SHP77 (cell line): ENCODE data around the gene TMEM178B.

ENCODE experiments used
- DNase-seq, 2 experiments: peaks; one replicate each; lab custom pipeline; 2025; lab: John Stamatoyannopoulos, UW

The TMEM178B gene

DNA sequence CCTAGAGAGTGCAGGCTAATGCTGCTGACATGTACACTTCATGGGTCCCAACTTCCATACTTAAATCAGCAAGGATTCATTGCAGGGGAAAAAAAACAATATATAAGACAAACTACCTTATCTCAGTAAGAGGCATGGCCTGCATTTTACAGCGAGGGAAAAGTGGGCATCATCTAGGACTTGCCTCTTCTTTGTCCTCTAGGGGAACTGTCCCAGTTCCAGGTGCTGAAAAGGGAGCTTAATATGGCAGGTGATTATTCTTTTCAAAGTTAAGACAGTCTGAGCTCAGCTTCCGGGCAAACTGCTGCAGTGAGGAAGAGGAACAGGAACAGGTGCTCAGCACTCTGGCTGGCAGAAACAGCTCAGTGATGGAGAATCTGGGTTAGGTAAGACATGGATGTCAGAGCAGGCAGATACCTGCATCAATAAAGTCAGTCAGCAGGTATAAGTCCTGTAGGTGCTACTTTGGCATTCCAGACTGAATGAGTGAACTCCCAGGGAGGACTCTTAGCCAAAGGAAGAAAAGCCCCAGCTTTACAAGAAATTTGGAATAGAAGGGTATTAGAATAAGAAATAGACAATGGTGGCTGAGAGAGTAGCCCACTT lies 147.2 kb downstream of the TMEM178B start:
- DNase-seq = no peak

DNA sequence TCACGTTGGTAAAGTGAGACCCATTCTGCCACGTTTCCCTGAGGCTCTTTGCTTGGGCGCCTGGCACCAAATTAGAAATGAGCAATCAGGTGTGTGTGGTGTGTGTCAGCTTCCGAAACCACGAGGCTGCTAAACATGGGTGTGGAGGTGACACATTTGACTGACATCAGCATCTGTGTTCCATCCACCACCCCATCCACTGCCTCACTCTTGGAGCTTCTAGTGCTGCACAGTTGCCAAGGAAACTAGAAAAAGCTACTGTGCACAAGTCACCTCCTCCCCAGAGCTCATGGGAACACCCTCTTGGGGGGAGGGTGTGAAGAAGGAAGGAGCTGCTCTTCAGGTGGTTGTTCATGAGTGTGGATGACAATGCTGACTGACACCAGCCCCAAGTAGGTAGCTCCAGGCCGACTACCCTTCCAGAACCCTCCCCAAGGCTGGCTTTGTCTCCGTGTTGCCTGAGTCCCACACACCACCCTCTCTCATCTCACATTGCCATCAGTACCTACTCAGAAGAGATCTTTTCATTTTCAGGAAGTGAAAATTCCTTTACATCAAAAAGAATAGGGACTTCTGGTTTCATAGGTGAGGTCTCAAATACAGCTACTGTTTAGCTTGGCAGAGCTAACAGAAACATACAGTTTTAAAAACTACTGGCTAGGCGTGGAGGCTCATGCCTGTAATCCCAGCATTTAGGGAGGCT lies 152.2 kb downstream of the TMEM178B start:
- no peak for DNase-seq

DNA sequence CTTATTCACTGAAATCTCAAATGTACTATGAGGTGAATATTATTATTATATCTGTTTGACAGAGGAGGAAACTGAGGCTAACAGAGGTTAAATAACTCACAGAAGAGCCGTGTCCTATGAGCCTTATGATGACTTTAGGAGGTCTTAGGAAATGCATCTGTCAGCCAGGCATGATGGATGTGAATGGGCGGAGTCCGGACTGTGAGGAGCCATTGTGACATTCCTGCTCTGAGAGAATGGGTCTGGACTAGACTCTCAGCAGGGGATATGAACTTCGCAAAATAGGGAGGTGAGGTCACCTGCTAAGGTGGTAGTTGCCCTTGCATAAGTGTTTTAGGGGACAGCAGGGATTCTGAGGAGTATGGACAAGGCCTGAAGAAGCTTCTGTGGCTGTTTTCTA lies 153.6 kb downstream of the TMEM178B start:
- DNase-seq = no peak

DNA sequence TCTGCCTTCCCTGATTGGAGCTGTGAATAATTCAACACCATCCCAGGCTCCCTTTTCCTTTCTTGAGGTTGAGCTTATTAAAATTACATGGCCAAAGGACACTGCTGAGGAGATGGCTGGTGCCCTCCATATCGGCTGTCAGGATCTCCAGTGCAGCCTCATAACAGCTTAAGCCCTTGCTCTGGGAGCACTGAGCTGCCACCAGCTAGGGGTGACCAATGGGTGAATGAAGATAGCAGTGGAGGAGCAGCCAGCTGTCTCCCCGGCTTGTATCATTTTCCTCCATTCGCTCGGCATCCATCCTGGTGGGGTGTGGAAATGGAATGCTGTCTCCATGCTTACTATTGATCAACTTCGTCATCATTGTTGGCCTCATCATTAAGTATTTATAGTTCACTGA lies 154.6 kb downstream of the TMEM178B start:
- DNase-seq = no peak

DNA sequence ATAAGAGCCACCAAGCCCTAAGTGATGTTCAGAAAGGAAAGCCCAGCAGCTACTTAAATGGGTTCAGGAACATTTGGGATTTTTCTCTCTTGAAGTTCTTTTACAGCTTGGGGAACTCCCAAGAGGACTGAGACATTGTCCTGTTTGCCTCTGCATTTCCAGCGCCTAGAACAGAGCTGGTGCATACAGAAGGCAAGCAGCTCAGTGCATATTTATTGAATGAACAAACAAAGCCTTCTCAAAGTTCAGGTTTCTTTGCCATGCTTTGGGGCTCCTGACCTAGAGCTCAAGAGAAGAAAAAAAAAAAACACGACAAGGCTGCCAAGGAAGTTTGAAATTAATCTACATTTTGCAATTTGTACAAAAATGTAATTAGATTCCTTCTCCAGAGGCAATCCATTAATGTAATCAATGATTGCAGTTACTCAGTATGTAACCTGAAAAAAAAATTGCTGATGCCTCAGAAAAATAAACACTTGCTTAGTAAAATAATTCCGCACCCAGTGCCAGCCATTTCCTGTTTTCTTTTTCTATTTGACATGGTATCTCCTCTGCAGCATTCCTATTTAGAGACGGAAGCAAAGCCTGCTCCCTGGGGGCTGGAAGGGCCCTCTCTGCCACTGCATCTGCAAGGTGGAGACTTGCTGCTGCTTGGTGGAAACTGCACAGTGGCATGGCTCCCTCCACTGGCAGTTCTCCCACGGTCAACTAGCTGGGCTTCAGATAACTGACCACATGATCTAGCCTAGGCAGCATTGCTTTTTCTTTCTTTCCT lies 157.3 kb downstream of the TMEM178B start:
- DNase-seq = no peak

DNA sequence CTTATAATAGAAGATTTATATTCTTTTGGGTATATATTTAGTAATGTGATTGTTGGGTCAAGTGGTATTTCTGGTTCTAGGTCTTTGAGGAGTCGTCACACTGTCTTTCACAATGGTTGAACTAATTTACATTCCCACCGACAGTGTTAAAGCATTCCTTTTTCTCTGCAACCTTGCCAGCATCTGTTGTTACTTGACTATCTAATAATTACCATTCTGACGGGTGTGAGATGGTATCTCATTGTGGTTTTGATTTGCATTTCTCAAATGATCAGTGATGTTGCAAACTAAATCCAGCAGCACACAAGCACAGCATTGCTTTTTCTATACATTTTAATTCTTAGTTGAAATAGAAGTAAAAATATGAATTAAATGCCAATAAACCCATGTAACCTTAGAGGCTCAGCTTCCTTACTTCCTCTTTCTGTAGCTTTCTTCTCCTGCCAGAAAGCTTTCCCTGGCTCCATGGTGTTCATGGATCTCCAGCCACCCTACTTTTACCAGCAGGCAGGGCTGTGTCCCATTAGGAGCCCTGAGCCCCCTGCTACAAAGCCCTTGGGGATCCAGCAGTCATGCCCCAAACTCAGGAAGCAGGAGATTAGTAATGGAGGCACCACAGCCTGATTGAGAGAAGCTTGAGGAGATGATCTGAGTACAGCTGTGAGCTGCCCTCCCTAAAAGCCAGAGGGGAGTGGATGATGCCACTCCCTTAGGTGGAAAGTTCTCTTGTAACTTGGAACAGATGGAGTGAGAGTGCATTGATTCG lies 158.6 kb downstream of the TMEM178B start:
- no peak for DNase-seq

DNA sequence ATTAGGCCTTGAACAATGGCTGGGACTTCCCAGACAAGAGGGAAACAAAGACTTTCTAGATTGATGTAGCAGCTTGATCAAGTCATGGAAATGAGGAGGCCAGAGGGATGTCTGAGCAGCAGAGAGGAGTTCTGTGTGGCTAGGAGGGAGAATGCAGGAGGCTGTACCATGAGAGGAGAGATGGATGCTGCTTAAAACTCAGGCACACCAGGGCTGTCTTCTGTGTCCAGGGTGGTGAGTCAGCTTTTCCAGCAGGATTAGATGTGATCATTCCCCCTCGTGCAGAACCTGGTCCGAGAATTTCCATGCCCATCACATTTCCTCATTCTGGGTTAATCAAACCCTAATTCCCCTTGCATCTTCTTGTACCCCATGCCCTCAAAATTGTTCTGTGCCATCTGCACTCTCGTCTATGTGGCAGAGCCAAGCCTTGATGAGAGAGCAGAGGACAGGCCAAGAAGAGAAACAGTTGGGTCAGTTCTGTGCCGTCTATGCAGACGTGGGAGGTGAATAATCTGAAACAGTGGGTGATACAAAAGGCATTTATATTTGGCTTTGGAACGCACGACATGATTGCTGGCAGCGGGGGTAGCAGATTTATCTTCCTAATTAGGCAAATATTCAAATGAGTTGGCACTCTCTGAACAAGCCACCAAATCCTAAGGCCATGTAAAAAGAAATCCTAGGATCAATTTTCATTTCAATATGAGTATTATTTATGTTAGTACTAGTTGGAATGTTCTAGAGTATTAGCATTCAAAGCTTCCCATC lies 160.7 kb downstream of the TMEM178B start:
- no peak for DNase-seq

DNA sequence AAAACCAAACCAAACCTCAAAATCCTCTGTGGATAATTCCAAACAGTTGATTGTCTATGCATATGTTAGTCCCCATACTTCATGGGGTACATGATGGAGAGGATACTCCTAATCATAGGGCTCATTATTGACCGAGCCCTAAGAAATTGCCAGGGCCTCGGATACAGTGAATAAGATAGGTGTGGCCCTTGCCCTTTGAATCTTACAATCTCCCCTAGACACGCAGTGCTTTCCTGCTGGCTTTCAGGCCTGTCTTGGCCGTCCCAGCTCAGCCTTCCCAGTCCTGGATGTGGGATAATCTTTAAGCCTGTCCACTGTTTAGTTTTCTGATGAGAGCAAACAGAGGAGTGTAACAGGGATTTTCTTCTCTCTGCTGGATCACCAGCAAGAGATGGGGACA lies 161.8 kb downstream of the TMEM178B start:
- no peak for DNase-seq

DNA sequence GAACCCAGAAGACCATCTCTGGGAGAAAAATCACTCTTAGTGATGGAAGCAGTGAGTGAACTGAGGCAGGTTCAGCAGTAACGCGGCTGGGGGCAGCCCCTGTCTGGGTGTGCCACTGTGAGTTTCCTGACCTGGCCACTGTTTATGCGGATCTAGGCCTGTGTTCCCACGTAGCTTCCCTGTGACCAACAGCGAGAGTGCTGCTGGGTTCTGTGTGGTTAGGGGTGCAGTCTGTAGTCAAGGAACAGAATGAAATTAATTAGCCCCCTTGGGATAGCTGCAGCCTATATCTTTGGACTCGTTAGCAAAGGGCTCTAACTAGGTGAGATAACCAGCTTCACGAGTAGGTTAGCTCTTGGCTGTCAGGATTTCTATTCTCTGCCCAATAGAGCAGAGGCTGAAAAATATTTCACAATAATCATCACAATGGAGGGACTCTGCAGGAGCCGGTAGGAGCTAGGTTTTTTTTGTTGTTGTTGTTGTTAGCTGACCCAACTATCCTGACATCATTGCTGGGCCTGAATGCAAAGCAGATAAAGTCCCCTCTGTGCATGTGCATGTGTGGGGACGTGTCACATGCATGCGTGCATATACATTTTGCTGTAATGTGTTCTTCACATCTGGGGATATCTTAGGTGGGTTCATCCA lies 164.9 kb downstream of the TMEM178B start:
- no peak for DNase-seq

DNA sequence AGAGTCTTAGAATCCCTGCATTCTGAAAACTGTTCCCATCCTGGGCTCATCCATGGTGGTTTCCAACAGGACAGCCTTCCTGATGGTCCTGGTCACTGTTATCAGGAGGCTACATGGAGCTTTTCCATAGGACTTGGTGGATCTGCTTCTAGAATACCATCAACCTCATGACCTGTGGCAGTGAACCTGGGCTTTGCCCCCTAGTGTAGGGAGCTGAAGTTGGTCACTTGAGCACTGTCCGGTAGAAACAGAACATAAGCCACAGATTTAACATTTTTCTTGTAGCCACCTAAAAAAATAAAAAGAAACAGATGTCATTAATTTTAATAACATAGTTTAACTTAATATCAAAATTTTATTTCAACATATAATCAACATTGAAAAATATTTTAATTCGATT lies 165.8 kb downstream of the TMEM178B start:
- no peak for DNase-seq

DNA sequence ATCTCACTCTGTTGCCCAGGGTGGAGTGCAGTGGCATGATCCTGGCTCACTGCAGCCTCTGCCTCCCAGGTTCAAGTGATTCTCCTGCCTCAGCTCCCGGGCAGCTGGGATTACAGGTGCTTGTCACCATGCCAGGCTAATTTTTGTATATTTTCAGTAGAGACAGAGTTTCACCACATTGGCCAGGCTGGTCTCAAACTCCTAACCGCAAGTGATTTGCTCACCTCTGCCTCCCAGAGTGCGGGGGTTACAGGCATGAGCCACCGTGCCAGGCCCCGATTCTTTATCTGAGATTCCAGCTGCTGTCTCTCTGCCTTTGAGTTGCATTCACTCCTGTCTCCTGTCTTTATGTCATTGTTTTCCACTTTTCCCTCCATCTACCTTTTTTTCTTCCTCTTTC lies 168.7 kb downstream of the TMEM178B start:
- no peak for DNase-seq

DNA sequence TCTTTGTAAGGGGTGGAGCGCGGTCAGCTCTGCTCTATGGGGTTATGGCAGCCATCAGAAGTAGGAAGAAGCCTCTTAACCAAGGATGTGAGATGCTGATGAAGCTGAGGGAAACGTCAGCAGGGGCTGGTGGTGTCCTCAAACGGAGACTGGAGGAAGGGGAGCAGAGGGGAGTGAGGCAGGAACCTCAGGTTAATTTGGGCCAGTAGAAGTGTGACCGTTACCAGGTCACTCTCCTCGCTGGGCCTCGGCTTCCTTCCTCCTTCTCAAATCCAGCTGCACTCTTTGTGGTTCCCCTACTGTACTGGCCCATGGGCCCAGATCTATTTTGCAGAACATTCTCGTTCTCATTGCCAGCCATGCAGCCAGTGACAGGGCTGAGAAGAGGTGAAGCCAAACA lies 169.5 kb downstream of the TMEM178B start:
- no peak for DNase-seq

DNA sequence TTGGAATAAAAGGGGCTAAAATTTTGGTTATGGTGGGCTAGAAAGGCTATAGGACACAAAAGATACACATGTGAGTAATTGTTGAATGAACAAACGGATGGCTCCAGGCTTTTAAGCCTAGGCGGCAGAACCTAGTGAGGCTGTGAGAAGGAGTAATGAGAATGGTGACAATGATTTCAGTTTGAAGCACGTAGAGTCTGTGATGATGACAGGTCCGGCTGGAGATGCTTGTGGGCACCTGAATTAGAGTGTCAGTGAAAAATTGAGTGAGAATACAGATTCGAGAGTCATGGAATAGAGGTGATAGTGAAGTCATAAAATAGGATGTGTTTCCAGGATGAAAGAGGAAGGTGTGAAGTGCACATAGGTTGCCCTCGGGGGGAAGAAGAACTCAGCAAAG lies 170.6 kb downstream of the TMEM178B start:
- no peak for DNase-seq

DNA sequence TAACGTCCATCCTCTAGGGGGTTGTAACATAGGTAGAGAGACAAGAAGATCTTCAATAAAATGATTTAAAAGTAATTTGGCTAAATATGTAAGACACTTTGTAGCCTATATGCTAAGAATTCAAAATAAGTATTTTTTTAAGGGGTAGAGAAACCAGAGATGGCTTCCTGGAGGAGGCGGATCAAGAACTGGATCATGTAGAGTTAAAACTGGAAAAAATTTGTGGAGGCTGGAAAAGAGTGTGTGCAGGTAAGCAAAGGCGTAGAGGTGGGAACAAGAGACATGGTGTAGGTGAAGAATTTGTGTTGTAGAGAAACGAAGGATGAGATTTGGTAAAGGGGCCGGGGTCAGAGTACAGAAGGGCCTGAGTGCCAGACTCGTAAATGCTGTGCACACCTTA lies 172.6 kb downstream of the TMEM178B start:
- no peak for DNase-seq

DNA sequence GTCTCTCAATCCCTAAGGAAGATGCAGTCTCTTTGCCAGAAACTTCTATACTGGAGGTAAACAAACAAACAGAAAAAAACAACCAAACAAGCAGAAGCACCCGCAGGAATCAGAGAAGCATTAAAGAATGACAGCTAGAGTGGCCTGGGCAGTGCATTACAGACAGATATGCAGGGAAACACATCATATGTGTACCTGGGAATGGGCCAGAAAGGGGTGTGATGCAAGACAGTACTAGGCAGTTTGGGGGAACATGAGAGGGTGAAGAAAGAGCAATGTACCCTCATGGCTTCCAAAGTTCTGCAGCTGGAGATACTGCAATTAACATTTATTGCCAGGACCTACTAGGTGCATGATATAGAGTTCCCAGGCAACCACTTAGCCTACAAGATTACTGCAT lies 177.3 kb downstream of the TMEM178B start:
- DNase-seq = no peak

DNA sequence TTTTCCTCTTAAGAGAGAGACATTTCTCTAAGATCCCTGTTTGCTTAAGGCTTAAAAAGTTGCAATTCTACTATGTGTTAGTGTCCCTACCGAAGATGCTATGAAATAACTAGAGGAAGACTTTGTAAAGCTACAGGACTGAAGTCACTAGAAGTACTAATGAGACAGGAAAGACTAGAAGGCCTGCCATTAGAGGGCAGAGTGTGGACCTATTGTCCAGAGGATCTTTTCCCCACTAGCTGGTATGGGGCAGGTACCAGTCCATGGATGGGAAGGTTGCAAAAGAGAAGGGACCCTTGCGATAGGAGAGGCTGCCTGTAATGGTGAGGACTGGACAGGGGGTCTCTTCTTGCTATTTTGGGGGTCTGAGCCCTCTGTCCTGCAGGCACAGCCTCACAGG lies 178.1 kb downstream of the TMEM178B start:
- DNase-seq = no peak

DNA sequence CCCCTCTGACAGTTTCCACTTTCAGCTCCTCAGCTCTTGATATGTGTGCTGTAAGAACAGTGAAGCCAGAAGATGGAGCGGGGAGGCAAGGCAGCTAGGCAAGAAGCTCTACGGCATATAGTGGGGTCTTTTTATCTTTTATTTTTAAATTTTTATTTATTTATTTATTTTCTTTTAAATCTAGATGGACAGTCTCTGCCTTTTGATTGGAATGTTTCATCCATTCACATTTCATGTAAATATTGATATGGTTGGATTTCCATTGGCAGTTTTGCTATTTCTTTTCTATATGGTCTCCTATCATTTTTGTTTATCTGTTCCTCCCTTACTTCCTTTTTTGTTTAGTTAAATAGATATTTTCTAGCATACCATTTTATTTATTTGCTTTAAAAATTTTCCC lies 183.7 kb downstream of the TMEM178B start:
- no peak for DNase-seq

DNA sequence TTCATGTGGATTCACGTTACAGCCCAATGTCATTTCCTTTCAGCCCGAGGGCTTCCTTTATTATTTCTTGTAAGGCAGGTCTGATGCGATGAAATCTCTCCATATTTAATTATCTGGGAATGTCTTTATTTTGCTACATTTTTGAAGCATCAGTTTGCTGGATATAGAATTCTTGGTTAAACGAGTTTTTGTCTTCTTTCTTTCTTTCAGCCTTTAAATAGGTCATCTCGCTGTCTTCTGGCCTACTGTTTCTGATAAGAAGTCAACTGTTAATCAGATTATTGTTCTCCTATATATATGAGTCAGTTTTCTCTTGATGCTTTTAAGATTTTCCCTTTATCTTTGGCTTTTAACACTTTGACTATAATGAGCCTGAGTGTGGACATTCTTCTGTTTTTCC lies 184.7 kb downstream of the TMEM178B start:
- no peak for DNase-seq

DNA sequence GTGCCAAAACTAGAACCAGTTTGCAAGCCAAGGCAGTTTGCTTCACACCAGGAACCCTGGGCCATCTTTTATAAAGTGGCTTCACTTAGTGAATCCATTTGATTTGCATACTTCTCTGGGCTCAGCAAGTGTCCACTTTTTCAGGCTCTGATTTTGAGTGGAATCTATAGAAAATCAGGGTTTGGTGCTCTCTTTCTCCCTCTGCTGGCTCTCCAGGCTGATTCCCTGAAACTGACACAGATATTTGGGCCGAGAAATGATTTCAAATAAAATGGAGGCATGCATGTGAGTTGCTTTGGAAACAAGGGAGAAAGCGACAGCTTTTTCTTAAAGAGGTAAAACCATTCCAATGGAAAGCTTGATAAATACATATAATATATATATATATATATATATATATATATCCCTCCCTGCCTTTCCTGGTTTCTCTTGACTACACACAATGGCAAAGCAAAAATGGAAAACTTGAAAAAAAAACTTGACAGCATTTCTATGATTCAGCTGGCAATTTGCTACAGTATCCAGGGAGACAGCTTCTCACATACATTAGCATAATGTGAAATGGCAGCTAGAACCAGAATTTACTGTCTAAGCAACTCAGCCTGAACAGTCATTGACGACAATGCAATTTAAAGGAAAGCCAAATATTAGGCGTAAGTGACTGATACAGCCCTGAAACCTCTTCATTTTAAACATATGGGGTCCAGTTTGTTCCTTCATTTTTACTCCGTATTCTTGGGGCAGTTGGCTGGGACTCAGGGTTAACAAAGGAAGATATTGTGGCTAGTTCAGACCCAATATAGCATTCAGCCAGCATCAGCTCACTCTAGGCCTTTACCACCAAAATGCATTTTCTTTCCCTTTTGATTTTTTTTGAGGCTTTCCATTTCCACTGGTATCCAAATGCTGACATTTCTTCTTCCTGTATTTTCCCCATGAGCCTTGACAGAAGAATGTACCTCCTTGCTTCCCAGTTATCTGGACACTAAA lies 188.5 kb downstream of the TMEM178B start:
- DNase-seq = no peak

DNA sequence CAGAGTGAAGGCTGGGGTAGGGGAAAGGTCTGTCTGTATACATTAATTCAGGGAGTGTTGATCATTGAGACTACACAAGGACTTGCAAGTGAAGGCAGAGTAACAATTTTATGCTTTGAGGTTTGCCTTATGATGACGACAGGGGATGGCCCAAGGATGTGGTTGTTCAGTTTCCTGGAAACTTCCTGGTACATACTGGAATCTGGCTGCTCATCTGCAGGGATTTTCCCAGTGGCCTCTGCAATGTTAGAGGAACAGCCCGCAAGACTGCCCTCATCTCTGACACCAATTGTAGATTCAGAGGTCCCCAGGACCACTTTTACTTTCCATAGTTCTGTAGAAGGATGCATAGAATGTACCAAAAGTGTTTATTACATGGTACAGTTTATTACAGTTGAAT lies 189.6 kb downstream of the TMEM178B start:
- DNase-seq = no peak
